Progenitor cell of endocrine pancreas (in vitro differentiated cells): Measurements from ENCODE around the gene CREG1. TPM values are rescaled to one million over a fixed set of nuclear protein-coding genes. Genes with fewer than 3 reads are reported as not detected.

Experiments
- DNase-seq: peaks from one replicate; pipeline ENCODE4 v3.0.0; 2021; ENCODE audit warnings: low spot score; ENCODE audit not compliant: unreplicated experiment
- H3K27ac Mint-ChIP-seq: 2 replicates; pipeline ENCODE4 v1.8.0; 2021; ENCODE audit warnings: mild to moderate bottlenecking, moderate library complexity, mixed read lengths
- H3K27me3 Mint-ChIP-seq: 2 replicates; pipeline ENCODE4 v1.8.0; 2021; ENCODE audit warnings: mixed read lengths
- H3K36me3 Mint-ChIP-seq: 2 replicates; pipeline ENCODE4 v1.8.0; 2022; ENCODE audit warnings: mixed read lengths; ENCODE audit not compliant: insufficient read depth
- H3K4me1 Mint-ChIP-seq: 2 replicates; pipeline ENCODE4 v1.8.0; 2021; ENCODE audit warnings: low read depth, mixed read lengths
- H3K4me3 Mint-ChIP-seq: 2 replicates; pipeline ENCODE4 v1.8.0; 2021; ENCODE audit warnings: low read depth, mild to moderate bottlenecking, moderate library complexity, mixed read lengths
- H3K9me3 Mint-ChIP-seq: 2 replicates; pipeline ENCODE4 v1.8.0; 2021; ENCODE audit warnings: low read depth, mixed read lengths
- CTCF ChIP-seq: fragments of 200-600 bp; sonication (generic); IDR thresholded peaks from one replicate; pipeline ENCODE4 v1.5.0; 2021; ENCODE audit warnings: antibody characterized with exemption, mild to moderate bottlenecking; ENCODE audit not compliant: unreplicated experiment
- total RNA-seq: library from RNA; stranded (reverse); gene quantifications from 2 replicates; pipeline ENCODE4 v1.2.1, GENCODE V29; 2021

CREG1 gene
- total RNA-seq, 1 donor from 2014 or later, result 27.7 TPM

GRCh38 chr1:167594822-167595221, 41.3 kb upstream of the CREG1 start:
- TF ChIP-seq CTCF, result no peak
- Mint-ChIP-seq H3K27ac (no peak overlapping the region), H3K9me3 (peaks cover 4% of the 10 kb centered on the region), H3K4me3 (no peak overlapping the region), H3K36me3 (no peaks in the 10 kb centered on the region), H3K4me1 (no peaks in the 10 kb centered on the region), H3K27me3 (no peaks in the 10 kb centered on the region)
- DNase-seq, result no peak

DNA sequence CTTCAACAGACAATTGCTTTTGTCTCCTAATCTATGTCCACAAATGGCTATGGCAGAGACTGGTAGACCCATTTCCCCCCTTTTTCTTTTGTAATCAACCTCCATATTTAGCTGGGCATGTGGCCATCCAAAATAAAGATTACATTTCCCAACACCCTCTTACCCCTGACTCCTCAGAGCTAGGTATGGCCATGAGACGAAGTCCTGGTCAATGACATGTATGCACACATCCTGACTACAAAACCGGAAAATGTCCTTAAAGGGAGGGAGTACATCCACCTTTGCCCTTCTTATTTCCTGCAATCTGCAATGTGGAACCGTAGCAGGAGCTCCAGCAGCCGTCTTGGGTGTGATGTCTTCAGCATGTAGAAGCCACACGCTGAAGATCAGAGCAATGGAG, 40.3 kb upstream of the CREG1 start:
- no peak for TF ChIP-seq CTCF
- no peak for DNase-seq
- Mint-ChIP-seq H3K27ac (no peak overlapping the region), H3K27me3 (no peaks in the 10 kb centered on the region), H3K9me3 (peaks cover 4% of the 10 kb centered on the region), H3K4me3 (no peak overlapping the region), H3K4me1 (no peaks in the 10 kb centered on the region), H3K36me3 (no peaks in the 10 kb centered on the region)

DNA sequence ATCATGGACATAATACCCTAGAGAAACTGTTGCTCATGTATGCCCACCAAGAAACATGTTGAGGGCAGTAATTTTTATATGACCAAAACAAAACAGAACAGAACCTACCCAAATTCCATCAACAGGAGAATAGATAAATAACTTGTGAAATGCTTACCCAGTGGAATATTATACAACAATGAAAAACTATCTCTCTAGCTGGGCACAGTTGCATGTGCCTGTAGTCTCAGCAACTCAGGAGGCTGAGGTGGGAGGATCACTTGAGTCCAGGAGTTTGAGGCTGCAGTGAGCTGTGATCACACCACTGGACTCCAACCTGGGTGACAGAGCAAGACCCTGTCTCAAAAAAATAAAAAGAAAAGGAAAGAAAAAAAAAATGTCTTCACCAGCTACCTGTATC, 38.9 kb upstream of the CREG1 start:
- H3K36me3 Mint-ChIP-seq, result no peaks in the 10 kb centered on the region
- no peak overlapping the region for H3K27ac Mint-ChIP-seq
- no peaks in the 10 kb centered on the region for H3K27me3 Mint-ChIP-seq
- no peaks in the 10 kb centered on the region for H3K4me1 Mint-ChIP-seq
- no peak for TF ChIP-seq CTCF
- H3K9me3 Mint-ChIP-seq, result peaks cover 4% of the 10 kb centered on the region
- no peak for DNase-seq
- no peak overlapping the region for H3K4me3 Mint-ChIP-seq

DNA sequence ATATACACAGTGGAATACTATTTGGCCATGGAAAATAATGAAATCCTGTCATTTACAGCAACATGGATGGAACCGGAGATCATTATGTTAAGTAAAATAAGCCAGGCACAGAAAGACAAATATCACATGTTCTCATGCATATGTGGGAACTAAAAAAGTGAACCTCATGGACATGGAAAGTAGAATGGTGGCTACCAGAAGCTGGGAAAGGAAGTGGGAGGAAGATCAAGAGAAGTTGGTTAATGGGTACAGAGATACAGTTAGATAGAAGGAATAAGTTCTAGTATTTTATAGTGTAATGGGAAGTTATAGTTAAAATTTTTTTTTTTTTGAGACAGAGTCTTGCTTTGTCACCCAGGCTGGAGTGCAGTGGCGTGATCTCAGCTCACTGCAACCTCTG, 34.8 kb upstream of the CREG1 start:
- no peaks in the 10 kb centered on the region for H3K9me3 Mint-ChIP-seq
- no peaks in the 10 kb centered on the region for H3K27me3 Mint-ChIP-seq
- H3K36me3 Mint-ChIP-seq, result no peaks in the 10 kb centered on the region
- H3K27ac Mint-ChIP-seq, result no peak overlapping the region
- H3K4me3 Mint-ChIP-seq, result no peak overlapping the region
- no peaks in the 10 kb centered on the region for H3K4me1 Mint-ChIP-seq
- DNase-seq, result no peak
- no peak for TF ChIP-seq CTCF

- H3K9me3 Mint-ChIP-seq, result no peaks in the 10 kb centered on the region
- H3K36me3 Mint-ChIP-seq, result no peaks in the 10 kb centered on the region
- no peak overlapping the region for H3K27ac Mint-ChIP-seq
- TF ChIP-seq CTCF, result no peak
- no peaks in the 10 kb centered on the region for H3K27me3 Mint-ChIP-seq
- no peaks in the 10 kb centered on the region for H3K4me1 Mint-ChIP-seq
- no peak overlapping the region for H3K4me3 Mint-ChIP-seq
- no peak for DNase-seq
Observed at GRCh38 chr1:167587872-167588271, 34.3 kb upstream of the CREG1 start.
